SH-SY5Y (cell line): ENCODE measurements around the gene ZNF655.

ENCODE experiments used
- GATA2 ChIP-seq: IDR thresholded peaks from 2 replicates; pipeline ENCODE4 v1.6.1; 2011; ENCODE audit warnings: mild to moderate bottlenecking, low read depth, low read length
- GATA3 ChIP-seq: IDR thresholded peaks from 2 replicates; pipeline ENCODE4 v1.6.1; 2011; ENCODE audit warnings: low read depth, mild to moderate bottlenecking, low read length, moderate library complexity

Gene ZNF655

GRCh38 chr7:99618726-99619125, 60.3 kb downstream of the ZNF655 start:
- TF ChIP-seq GATA2 (no peak), GATA3 (no peak)

GRCh38 chr7:99619571-99620130, 61.2 kb downstream of the ZNF655 start:
- TF ChIP-seq GATA2 (no peak), GATA3 (no peak)

- TF ChIP-seq GATA3 = no peak
- TF ChIP-seq GATA2 = no peak
Observed at GRCh38 chr7:99621271-99621670, 62.8 kb downstream of the ZNF655 start.

- TF ChIP-seq GATA2 = no peak
- TF ChIP-seq GATA3 = no peak
Observed at GRCh38 chr7:99622596-99622995, 64.2 kb downstream of the ZNF655 start.

- TF ChIP-seq GATA2 (no peak), GATA3 (no peak)
Observed at GRCh38 chr7:99623091-99623693, 64.8 kb downstream of the ZNF655 start.

GRCh38 chr7:99623702-99624447, 65.4 kb downstream of the ZNF655 start:
- TF ChIP-seq GATA2 = no peak
- no peak for TF ChIP-seq GATA3

GRCh38 chr7:99624484-99624883, 66.0 kb downstream of the ZNF655 start:
- no peak for TF ChIP-seq GATA3
- TF ChIP-seq GATA2 = no peak

GRCh38 chr7:99625321-99625720, 66.9 kb downstream of the ZNF655 start:
- TF ChIP-seq GATA3 (no peak), GATA2 (no peak)

GRCh38 chr7:99625961-99626360, 67.5 kb downstream of the ZNF655 start:
- TF ChIP-seq GATA3 = no peak
- TF ChIP-seq GATA2 = no peak
